CD4-positive, CD25-positive, alpha-beta regulatory T cell (primary cell): ENCODE measurements around the gene PPCDC. TPM values are rescaled to one million over a fixed set of nuclear protein-coding genes. Genes with fewer than 3 reads are reported as not detected.
"Not testable (repeated sequence)": the region's sequence is repeated elsewhere in the genome, so short reads cannot be mapped to it uniquely, and the experiment has no call there.

Experiments used
- ATAC-seq, 2 donors: fragments of 150-1000 bp; cut with Tn5 transposase; one replicate each; pipeline ENCODE4 v1.10.0; 2021; ENCODE audit warnings: low read depth in 2 of 2, moderate number of reproducible peaks in 2 of 2, moderate library complexity in 1 of 2
- DNase-seq, 3 donors: peaks; one replicate each; pipeline versions ENCODE4 v3.0.0 to v3.0.0-alpha.2; 2012 to 2022; ENCODE audit warnings: mixed read lengths in 1 of 3
- H3K27ac ChIP-seq: one replicate; pipeline ENCODE4 v1.7.0; 2013; ENCODE audit warnings: mild to moderate bottlenecking, low read length; ENCODE audit not compliant: insufficient read depth, poor library complexity, severe bottlenecking
- H3K27me3 ChIP-seq: one replicate; pipeline ENCODE4 v1.7.0; 2013; ENCODE audit warnings: low read length; ENCODE audit not compliant: control insufficient read depth, insufficient read depth
- H3K36me3 ChIP-seq: one replicate; pipeline ENCODE4 v1.7.0; 2013; ENCODE audit warnings: mild to moderate bottlenecking, low read length, moderate library complexity; ENCODE audit not compliant: control insufficient read depth, insufficient read depth
- H3K4me1 ChIP-seq: 2 replicates; pipeline ENCODE4 v1.7.0; 2013; ENCODE audit warnings: mild to moderate bottlenecking, low read length; ENCODE audit not compliant: insufficient read depth, control insufficient read depth, poor library complexity, severe bottlenecking
- H3K4me3 ChIP-seq: one replicate; pipeline ENCODE4 v1.7.0; 2013; ENCODE audit warnings: low read depth, mild to moderate bottlenecking, low read length, moderate library complexity
- H3K9me3 ChIP-seq, 2 experiments: 1 replicate in 1 of 2; 2 replicates in 1 of 2; pipeline ENCODE4 v1.7.0; 2013; ENCODE audit warnings: low read length in 2 of 2, mild to moderate bottlenecking in 1 of 2, moderate library complexity in 1 of 2; ENCODE audit not compliant: control insufficient read depth in 2 of 2
- H3K27ac Mint-ChIP-seq, 3 donors: one replicate each; pipeline ENCODE4 v1.8.0; 2020 to 2022; ENCODE audit warnings: mild to moderate bottlenecking in 3 of 3, mixed read lengths in 3 of 3, moderate library complexity in 2 of 3
- H3K27me3 Mint-ChIP-seq: one replicate; pipeline ENCODE4 v1.8.0; 2022; ENCODE audit warnings: mild to moderate bottlenecking, mixed read lengths
- H3K36me3 Mint-ChIP-seq: one replicate; pipeline ENCODE4 v1.8.0; 2020; ENCODE audit warnings: mixed read lengths
- H3K4me1 Mint-ChIP-seq, 4 donors: one replicate each; pipeline ENCODE4 v1.8.0; 2020 to 2022; ENCODE audit warnings: mixed read lengths in 4 of 4, mild to moderate bottlenecking in 1 of 4
- H3K4me3 Mint-ChIP-seq, 4 donors: one replicate each; pipeline ENCODE4 v1.8.0; 2020 to 2022; ENCODE audit warnings: mild to moderate bottlenecking in 4 of 4, mixed read lengths in 4 of 4, moderate library complexity in 3 of 4
- H3K9me3 Mint-ChIP-seq, 7 donors: one replicate each; pipeline ENCODE4 v1.8.0; 2020 to 2022; ENCODE audit warnings: mixed read lengths in 7 of 7, mild to moderate bottlenecking in 3 of 7, moderate library complexity in 2 of 7
- polyA plus RNA-seq, 4 donors: library from polyadenylated mRNA; unstranded; fragments of 300-500 nt; fragmentation: Illumina TruSeq; gene quantifications; one replicate each; pipeline ENCODE4 v1.2.3, GENCODE V29; 2021
- total RNA-seq: library from RNA; stranded (reverse); gene quantifications from one replicate; pipeline ENCODE4 v1.2.3, GENCODE V29; 2022

The PPCDC gene
- total and polyA plus RNA-seq, 5 donors from 2014 or later = 11.0 to 15.5 (median 12.5) TPM

DNA sequence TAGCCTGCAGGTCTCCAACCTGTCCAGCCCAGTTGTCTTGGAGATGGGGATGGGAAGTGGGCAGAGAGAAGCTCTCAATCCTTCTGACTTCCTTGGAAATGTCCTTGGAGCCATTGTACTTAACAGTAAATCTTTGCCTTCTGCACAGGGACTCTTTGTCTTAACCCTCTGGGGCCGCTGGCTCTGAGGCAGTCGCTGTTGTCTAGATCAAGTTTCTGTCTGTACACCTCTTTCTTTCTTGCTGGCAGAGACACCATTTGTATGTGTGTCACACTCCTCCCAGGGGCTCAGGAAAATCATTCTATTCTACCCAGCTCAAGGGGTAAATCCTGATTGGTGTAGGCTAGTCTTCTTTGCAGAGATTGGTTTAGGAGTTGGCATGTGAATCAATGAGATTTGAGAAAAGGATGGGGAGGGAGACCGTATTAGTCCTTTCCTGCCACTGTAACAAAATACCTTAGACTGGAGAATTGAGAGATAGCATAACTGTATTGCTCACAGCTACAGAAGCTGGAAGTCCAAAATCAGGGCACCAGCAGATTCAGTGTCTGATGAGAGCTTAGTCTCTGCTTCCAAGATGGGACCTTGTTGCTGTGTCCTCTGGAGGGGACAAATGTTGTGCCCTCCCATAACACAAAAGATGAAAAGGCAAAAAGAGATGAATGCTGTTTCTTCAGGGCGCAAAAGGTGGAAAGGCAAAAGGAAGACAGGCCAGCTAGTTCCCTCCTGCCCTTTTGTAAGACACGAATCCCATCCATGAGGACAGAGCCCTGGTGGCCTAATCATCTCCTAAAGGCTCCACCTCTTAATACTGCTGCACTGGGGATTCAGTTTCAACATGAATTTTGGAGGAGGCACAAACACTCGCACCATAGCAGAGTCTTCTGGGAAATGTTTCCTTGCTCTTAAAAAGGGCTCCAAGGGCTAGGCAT is 66.3 kb downstream of the PPCDC start:
- ATAC-seq = no peak

DNA sequence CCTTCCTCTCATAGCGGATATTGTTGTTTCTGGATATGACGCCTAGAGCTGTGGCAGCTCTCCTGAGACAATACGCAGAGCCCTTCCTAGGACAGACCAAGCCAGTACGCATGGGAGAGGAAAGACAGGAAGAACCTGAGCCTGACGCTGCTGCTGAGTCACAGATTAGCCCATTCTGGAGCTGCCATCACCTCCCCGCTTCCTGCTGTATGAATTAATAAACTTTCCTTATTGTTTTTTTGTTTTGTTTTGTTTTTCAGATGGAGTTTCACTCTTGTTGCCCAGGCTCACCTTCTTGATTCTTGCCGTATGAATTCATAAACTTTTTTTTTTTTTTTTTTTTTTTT is 67.0 kb downstream of the PPCDC start:
- DNase-seq = no peak

More for the DNA sequence above, 66.3 kb downstream of the PPCDC start:
- no peak for DNase-seq
- Mint-ChIP-seq H3K36me3 (peaks cover 12% of the 10 kb centered on the region), H3K27me3 (peaks cover 5% of the 10 kb centered on the region), H3K27ac (no peak overlapping the region), H3K4me1 (no peaks in the 10 kb centered on the region), H3K9me3 (peaks cover 0 to 18% (median 4%) of the 10 kb centered on the region in 7 donors), H3K4me3 (no peak overlapping the region)
- Histone ChIP-seq H3K9me3 (no peaks in the 10 kb centered on the region), H3K4me3 (no peak overlapping the region), H3K27me3 (no peaks in the 10 kb centered on the region), H3K27ac (no peak overlapping the region), H3K4me1 (no peaks in the 10 kb centered on the region), H3K36me3 (no peaks in the 10 kb centered on the region)

DNA sequence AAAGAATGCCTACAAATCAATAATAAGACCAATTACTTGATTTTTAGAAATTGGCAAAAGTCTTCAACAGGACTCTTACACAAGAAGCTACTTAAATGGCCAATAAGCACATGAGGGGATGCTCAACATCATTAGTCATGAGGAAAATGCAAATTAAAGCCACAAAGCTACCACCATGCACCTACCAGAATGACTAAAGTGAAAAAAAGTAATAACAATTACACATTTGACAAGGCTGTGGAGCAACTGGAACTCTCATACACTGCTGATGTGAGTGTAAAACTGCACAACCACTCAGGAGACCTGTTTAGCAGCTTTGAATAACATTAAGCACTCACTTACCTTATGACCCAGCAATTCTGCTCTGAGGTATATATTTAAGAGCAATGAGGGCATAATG is 68.4 kb downstream of the PPCDC start:
- Histone ChIP-seq H3K4me1 (no peaks in the 10 kb centered on the region), H3K27me3 (no peaks in the 10 kb centered on the region), H3K27ac (no peak overlapping the region), H3K4me3 (no peak overlapping the region), H3K36me3 (no peaks in the 10 kb centered on the region), H3K9me3 (no peaks in the 10 kb centered on the region)
- Mint-ChIP-seq H3K36me3 (no peaks in the 10 kb centered on the region), H3K4me1 (peaks cover 0 to 8% (median 0%) of the 10 kb centered on the region in 4 donors), H3K4me3 (no peak overlapping the region), H3K27ac (no peak overlapping the region), H3K9me3 (peaks cover 0 to 4% (median 0%) of the 10 kb centered on the region in 7 donors), H3K27me3 (peaks cover 6% of the 10 kb centered on the region)
- DNase-seq (no peak), ATAC-seq (no peak)

More for the DNA sequence above, 67.0 kb downstream of the PPCDC start:
- peaks cover 0 to 12% (median 4%) of the 10 kb centered on the region in 7 donors for H3K9me3 Mint-ChIP-seq
- Histone ChIP-seq H3K27me3 (no peaks in the 10 kb centered on the region), H3K36me3 (no peaks in the 10 kb centered on the region), H3K27ac (no peak overlapping the region), H3K4me3 (no peak overlapping the region), H3K9me3 (no peaks in the 10 kb centered on the region), H3K4me1 (no peaks in the 10 kb centered on the region)
- H3K27me3 Mint-ChIP-seq = peaks cover 5% of the 10 kb centered on the region
- peaks cover 0 to 3% (median 0%) of the 10 kb centered on the region in 4 donors for H3K4me1 Mint-ChIP-seq
- H3K27ac Mint-ChIP-seq = no peak overlapping the region
- peaks cover 6% of the 10 kb centered on the region for H3K36me3 Mint-ChIP-seq
- ATAC-seq = no peak
- no peak overlapping the region for H3K4me3 Mint-ChIP-seq

DNA sequence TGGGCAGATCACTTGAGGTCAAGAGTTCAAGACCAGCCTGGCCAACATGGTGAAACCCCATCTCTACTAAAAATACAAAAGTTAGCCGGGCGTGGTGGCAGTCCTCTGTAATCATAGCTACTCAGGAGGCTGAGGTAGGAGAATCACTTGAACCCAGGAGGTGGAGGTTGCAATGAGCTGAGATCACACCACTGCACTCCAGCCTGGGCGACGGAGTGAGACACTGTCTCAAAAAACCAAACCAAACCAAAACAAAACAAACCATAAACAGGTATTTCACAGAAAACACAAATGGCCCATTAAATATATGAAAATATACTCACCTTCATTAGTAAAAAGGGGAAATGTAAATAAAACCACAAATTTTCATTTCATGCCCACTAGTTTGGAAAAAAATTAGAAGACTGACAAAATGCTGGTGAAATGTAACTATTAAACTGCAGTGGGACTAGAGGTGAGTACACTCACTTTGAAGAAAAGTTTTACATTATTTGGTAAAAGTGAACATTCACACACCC is 71.6 kb downstream of the PPCDC start:
- H3K4me1 Mint-ChIP-seq, H3K27ac Mint-ChIP-seq, DNase-seq, H3K9me3 Mint-ChIP-seq, H3K27ac ChIP-seq, H3K4me3 ChIP-seq, H3K27me3 ChIP-seq, H3K4me1 ChIP-seq, H3K36me3 ChIP-seq, H3K9me3 ChIP-seq, H3K4me3 Mint-ChIP-seq, ATAC-seq, H3K36me3 Mint-ChIP-seq, H3K27me3 Mint-ChIP-seq: not testable (repeated sequence)

DNA sequence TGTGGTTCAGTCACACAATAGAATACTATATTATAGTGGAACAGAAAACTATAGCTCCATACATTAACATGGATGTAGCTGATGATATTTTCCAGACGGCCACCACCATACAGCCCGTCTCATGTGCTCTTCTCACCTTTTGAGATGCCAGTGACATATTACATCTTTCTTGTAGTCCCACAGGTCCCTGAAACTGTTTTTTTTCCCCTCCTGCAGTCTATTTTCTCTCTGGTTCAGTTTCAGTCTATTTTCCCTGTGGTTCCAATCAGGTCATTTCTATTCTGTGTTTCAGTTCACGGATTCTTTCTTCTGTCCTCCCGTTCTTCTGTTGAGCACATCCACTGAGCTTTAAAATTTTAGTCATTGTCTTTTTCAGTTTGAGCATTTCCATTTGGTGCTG is 72.2 kb downstream of the PPCDC start:
- no peaks in the 10 kb centered on the region for H3K4me1 ChIP-seq
- no peak overlapping the region for H3K27ac ChIP-seq
- no peaks in the 10 kb centered on the region for H3K27me3 ChIP-seq
- Mint-ChIP-seq H3K36me3 (no peaks in the 10 kb centered on the region), H3K4me3 (no peak overlapping the region), H3K27ac (no peak overlapping the region), H3K27me3 (peaks cover 5% of the 10 kb centered on the region), H3K4me1 (peaks cover 0 to 8% (median 0%) of the 10 kb centered on the region in 4 donors), H3K9me3 (peaks cover 0 to 3% (median 0%) of the 10 kb centered on the region in 7 donors)
- DNase-seq (no peak), ATAC-seq (no peak)
- no peaks in the 10 kb centered on the region for H3K36me3 ChIP-seq
- no peaks in the 10 kb centered on the region for H3K9me3 ChIP-seq
- H3K4me3 ChIP-seq = no peak overlapping the region

DNA sequence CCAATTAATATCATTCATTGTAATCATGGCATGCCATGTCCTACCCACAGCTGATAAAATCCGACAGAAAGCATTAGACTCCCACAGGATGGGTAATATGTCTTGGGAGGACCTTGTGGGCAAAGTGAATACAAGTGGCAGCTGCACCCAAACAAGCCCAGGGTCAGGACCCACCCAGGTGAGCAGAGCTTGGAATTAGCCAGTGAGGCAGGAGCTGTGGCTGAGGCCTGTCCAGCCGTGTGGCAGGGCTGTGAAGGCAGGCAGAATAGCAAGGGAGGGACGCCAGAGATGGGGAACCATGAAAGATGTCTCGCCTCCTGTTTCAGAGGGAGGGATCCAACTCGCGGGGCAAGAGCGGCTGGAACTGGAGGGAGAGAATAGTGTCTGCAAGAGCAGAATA is 74.5 kb downstream of the PPCDC start:
- Mint-ChIP-seq H3K4me3 (peak overlapping the region in 1 of 4 donors; percentile 24), H3K36me3 (no peaks in the 10 kb centered on the region), H3K27me3 (peaks cover 9% of the 10 kb centered on the region), H3K27ac (peak overlapping the region in 1 of 3 donors; percentile 59), H3K9me3 (no peaks in the 10 kb centered on the region), H3K4me1 (peaks cover 0 to 8% (median 0%) of the 10 kb centered on the region in 4 donors)
- no peaks in the 10 kb centered on the region for H3K36me3 ChIP-seq
- H3K4me1 ChIP-seq = no peaks in the 10 kb centered on the region
- H3K4me3 ChIP-seq = no peak overlapping the region
- H3K27me3 ChIP-seq = no peaks in the 10 kb centered on the region
- H3K9me3 ChIP-seq = no peaks in the 10 kb centered on the region
- H3K27ac ChIP-seq = no peak overlapping the region
- no peak for ATAC-seq
- no peak for DNase-seq

DNA sequence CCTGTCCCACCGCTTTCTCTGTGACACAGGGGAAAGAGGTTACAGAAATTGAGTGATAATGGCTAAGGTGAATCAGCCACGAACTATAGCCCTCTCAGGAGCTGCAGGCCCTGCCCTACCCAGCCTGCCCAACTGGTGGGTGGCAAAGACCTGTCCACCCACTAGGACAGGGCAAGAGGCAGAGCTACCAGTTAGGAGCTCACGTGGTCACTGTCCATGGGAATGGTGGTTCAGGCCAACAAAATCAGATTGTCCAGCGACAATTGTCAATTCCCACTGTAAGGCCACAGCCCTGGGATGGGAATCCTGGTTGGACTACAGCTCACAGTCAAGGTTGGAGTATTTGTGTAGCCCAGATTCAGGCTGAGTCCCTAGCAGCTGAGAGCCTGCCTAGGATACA is 75.0 kb downstream of the PPCDC start:
- H3K9me3 Mint-ChIP-seq = no peaks in the 10 kb centered on the region
- H3K4me3 Mint-ChIP-seq = no peak overlapping the region
- Histone ChIP-seq H3K27ac (no peak overlapping the region), H3K36me3 (no peaks in the 10 kb centered on the region), H3K4me3 (no peak overlapping the region), H3K27me3 (no peaks in the 10 kb centered on the region), H3K4me1 (no peaks in the 10 kb centered on the region), H3K9me3 (no peaks in the 10 kb centered on the region)
- DNase-seq = no peak
- no peak overlapping the region for H3K27ac Mint-ChIP-seq
- H3K36me3 Mint-ChIP-seq = no peaks in the 10 kb centered on the region
- ATAC-seq = no peak
- peaks cover 9% of the 10 kb centered on the region for H3K27me3 Mint-ChIP-seq
- peaks cover 0 to 8% (median 0%) of the 10 kb centered on the region in 4 donors for H3K4me1 Mint-ChIP-seq
